Muscle of arm (tissue), 12 donors: ENCODE data around the gene GPR160. TPM values are rescaled to one million over a fixed set of nuclear protein-coding genes. Genes with fewer than 3 reads are reported as not detected.
"Not testable (repeated sequence)": the region's sequence is repeated elsewhere in the genome, so short reads cannot be mapped to it uniquely, and the experiment has no call there.

Experiments
- DNase-seq: peaks from one replicate; pipeline ENCODE4 v3.0.0-alpha.2; 2013
- polyA plus RNA-seq, 12 donors: library from polyadenylated mRNA; unstranded; fragments of 120-200 nt; gene quantifications; one replicate each; pipeline ENCODE4 v1.2.1, GENCODE V29; 2013; ENCODE audit not compliant: insufficient read length in 12 of 12

Gene GPR160
- polyA plus RNA-seq, 12 donors: 2.1 to 47.5 (median 3.2) TPM; not detected in 1

GRCh38 chr3:170109579-170110293 lies 71.9 kb downstream of the GPR160 start:
- DNase-seq: no peak

- no peak for DNase-seq
These were observed 73.5 kb downstream of the GPR160 start for GRCh38 chr3:170111147-170111771.

- DNase-seq: not testable (repeated sequence)
These were observed 76.4 kb downstream of the GPR160 start for GRCh38 chr3:170114165-170114564.

GRCh38 chr3:170117134-170117533 lies 79.3 kb downstream of the GPR160 start:
- no peak for DNase-seq

- no peak for DNase-seq
These were observed 90.6 kb downstream of the GPR160 start for GRCh38 chr3:170128259-170128976.

GRCh38 chr3:170128977-170129431 lies 91.2 kb downstream of the GPR160 start:
- no peak for DNase-seq

- no peak for DNase-seq
These were observed 92.7 kb downstream of the GPR160 start for GRCh38 chr3:170130532-170130931.

GRCh38 chr3:170132335-170132734 lies 94.5 kb downstream of the GPR160 start:
- no peak for DNase-seq

Other genes starting within 250 kb of the GPR160 start
- under 1 TPM in 6 of 12 donors, not detected in 6; 0.08 to 0.23 (median 0.11) TPM for gene LRRIQ4, start 225.1 kb upstream of the GPR160 start, polyA plus RNA-seq
- gene LRRC34, start 225.1 kb upstream of the GPR160 start, polyA plus RNA-seq: 10 to 100 TPM in 1 of 12 donors, 1 to 10 TPM in 9, not detected in 2; 2.3 to 10.3 (median 5.9) TPM
- gene LRRC31, start 168.1 kb upstream of the GPR160 start, polyA plus RNA-seq: 1 to 10 TPM in 1 of 12 donors, not detected in 11; 8.3 TPM
- not detected for gene SAMD7, start 126.4 kb upstream of the GPR160 start, polyA plus RNA-seq
- 100 to 1,000 TPM in 3 of 12 donors, 10 to 100 TPM in 8, not detected in 1; 66.6 to 132 (median 89.8) TPM for gene SEC62, start 71.2 kb upstream of the GPR160 start, polyA plus RNA-seq
- gene PHC3, start 143.7 kb downstream of the GPR160 start, polyA plus RNA-seq: 10 to 100 TPM; 14.1 to 47.2 (median 24.8) TPM
- gene PRKCI, start 184.4 kb downstream of the GPR160 start, polyA plus RNA-seq: 10 to 100 TPM in 11 of 12 donors, not detected in 1; 18.3 to 74.7 (median 25.5) TPM